NCI-H1930 (cell line): ENCODE measurements around the gene RTN4RL1.
"Not testable (repeated sequence)": the region's sequence is repeated elsewhere in the genome, so short reads cannot be mapped to it uniquely, and the experiment has no call there.

Experiments used
- DNase-seq, 2 experiments: peaks; one replicate each; lab custom pipeline; 2025; lab: John Stamatoyannopoulos, UW

The RTN4RL1 gene

DNA sequence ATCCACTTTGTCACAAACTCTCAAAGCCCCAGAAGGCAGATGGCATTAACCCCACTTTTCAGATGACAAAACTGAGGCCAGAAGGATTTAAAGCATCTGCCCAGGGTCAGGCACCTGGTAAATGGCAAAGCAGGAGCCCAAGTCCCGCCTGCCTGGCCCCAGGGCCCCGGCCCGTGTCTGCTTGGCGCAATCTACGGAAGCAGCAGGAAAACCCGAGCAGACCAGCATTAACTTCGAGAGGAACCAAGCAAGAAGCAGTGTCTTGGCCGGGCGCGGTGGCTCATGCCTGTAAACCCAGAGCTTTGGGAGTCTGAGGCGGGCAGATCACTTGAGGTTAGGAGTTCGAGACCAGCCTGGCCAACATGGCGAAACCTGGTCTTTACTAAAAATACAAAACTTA is 21.6 kb downstream of the RTN4RL1 start:
- no peak for DNase-seq

DNA sequence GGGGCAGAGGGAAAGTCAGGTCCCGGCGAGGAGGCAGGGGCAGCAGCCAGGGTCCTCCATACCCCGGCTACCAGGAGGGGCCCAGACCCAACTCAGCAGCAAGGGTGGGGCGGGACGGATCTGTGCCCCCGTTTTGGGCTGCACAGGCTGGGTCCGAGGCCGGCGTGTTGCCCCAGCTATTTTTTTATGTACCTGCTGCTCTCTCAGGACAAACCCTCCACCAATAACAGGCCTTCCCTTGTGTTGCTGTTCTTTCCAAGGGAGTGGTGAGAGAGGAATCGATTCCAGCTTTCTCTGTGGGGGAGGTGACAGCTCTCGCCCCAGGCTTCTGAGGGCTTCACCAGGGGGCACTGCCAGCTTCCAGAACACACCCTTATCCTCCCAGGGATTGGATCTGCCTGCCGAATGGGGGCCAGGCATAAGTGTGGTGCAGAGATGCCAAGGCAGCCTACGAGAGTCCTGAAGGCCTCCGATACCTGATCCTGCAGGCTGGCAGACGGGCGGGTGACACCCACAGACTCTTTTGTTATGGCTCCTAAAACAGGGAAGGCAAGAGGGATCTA is 22.3 kb downstream of the RTN4RL1 start:
- no peak for DNase-seq

DNA sequence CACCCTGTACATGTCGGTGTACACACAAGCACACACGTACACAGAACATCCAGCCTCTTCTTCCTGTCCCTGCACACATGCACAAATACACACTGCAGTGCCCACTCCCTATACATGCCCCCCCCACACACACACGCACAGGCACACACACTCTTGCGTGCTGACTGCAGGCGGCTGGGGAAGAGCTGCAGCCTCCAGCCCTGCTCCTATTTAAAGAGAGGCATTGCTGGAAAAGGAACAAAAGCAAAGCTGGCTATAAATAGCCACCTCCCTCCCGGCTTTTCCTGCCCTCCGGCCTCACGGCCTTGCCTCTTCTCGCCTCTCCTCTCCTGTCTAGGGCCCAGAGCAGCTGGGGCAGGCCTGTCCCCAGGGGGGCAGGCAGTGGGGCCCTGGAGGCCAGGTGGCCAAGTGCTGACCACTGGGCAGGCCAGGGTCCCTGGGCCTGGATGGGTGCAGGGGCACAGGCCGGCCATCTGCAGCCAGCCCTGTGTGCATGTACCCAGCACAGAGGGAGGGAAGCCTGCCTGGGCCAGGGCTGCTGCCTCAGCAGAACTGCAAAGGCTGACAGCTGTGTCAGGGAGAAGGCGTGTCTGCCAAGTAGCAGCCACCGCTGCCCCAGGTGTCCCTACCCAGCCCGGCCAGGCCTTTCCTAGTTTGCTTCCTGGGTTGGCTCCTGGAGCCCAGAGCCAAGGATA is 25.4 kb downstream of the RTN4RL1 start:
- DNase-seq, result no peak

DNA sequence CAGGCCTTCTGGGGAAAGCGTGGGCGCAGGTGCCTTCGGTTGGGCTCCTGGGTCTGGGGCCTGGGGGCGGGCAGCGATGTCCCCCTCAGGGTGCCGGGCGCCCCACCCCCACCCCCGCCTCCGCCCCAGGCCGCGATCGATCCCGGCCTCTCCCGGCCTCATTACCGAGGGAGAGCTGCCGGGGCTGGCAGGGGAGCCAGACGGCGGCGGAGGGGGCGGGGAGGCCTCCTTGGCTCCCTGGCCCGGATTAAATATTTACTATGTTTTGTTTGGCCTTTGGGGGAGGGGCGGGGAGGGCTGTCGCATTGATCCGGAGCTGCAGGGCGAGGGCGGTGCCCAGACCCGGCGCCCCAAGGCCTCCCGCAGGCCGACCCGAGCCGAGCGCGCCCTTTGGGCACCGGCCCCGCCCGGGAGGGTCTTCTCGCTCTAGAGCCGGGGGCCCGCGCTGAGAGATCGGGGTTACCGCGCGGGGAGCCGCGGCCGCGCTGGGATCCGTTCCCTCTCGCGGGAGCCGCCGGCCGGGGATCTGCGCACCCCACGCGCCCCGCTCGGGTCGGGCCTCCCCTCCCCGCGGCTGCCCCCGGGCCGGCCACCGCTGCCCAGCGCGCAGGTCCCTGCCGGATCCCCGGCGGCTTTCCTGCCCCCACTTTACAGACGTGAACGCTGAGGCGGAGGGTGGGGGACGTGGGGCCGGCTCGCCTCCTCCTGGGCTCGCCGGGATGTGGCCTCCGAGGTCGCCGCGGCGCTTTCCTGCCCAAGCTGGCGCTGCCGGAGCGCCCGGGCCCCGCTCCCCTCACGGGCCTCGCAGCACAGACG is 27.0 kb downstream of the RTN4RL1 start:
- no peak for DNase-seq

DNA sequence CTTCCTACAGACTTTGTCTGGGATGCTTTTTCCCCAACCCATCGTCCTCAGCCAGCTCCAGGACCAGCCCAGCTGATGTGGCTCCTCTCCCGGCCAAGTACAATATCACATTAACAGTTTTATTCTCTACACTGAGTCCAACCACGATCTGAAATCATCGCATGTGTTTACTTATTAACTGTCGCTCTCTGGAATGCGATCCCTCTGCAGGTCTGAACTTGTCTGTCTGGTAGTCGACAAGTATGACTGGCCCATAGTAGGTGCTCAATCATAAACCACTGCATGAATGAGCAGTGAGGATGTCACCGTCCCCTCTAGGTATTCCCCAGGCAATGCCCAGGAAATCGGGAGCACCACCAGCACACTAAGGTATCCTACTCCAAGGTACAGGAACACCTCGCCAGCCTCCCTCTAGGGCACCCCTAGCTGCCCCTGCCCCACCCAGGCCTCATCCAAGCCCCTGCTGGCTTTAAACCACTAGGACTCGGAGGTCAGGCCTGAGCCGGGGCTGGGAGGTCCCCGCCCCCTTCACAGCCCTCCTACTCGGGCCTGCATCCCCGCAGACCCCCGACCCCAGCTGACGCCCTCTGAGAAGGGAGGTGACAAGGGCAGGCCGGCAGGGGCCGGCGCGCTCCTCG is 27.7 kb downstream of the RTN4RL1 start:
- DNase-seq, result no peak

DNA sequence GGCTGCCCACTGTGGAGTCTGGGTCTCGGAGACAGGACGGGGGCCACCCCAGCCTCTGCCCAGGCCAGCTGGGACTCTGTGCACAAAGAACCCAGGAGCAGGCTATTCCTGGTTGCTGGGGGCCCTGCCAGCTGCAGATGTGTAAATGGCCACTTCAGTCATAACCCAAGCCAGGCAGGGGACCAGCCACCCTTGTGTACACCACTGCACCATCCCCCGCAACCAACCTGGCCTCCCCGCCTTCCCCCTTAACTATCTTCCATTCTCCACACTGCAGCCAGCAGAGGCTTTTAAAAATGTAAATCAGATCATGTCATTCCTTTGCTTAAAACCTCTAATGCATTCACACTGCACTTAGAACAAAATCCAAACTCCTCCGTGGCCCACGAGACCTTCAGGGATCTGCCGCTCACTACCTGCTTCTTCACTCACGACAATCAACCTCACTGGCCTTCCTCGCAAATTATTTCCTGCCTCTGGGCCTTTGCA is 28.3 kb downstream of the RTN4RL1 start:
- no peak for DNase-seq

DNA sequence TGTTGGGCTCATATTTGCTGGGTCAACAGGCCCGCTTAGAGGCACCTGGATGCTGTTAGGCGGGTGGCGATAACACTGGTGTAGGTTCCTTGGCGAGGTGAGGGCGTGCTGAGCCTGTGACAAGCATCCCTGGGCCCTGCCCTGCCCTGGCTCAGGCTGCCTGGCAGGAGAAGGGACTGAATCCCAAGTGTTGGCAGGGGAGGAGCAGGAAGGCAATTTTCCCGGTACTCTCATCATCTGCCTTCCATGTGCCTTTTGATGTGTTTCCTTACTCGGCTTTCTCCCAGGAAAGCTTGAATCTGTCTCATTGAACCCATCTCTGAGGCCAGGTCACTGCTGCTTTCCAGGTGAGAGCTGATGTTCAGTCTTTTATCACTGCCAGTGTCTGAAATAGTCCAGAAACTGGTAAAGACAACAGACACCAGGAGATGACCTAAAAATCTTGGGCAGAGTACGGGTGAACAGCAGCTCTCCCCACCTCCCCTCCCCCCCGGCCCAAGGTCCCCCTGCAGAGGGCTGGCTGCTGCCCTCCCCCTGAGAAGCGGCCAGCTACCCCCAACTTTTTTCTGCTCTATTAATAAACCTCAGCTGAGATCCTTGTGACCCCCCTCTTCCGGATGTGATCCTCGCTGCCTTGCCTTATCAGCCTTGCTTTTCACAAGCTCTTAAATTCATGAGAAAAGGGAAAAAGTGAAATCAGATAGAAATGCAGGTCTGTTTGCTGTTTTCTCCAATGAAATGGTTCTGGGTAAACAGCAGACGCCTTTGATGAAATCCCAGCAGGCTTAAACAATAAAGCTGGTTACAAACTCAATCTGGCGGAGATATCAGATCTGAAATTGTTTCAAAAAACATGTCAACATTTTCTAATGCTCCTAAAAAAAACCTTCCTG is 29.0 kb downstream of the RTN4RL1 start:
- DNase-seq, result no peak

DNA sequence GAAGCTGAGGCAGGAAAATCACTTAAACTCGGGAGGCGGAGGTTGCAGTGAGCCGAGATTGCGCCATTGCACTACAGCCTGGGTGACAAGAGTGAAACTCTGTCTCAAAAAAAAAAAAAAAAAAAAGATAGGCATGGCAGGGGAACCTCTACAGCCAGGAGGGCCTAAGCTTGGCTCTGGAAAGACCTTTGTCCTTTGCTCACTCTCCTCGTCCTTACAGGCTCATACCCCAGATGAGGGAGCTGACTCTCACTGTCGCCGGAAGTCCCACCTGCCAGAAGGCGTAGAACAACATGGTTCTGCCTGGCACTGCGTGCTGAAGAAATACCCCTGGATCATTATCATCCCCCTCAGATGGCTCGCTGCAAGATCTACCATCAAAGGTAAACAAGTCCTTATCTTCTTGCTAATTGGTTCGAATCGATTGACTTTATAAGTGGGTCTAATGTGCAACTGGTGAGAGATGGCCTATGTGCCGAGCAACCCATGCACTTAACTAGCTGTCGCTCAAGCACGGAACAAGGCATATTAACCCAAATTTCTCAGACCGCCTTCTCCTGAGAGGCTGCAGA is 29.7 kb downstream of the RTN4RL1 start:
- DNase-seq, result no peak

DNA sequence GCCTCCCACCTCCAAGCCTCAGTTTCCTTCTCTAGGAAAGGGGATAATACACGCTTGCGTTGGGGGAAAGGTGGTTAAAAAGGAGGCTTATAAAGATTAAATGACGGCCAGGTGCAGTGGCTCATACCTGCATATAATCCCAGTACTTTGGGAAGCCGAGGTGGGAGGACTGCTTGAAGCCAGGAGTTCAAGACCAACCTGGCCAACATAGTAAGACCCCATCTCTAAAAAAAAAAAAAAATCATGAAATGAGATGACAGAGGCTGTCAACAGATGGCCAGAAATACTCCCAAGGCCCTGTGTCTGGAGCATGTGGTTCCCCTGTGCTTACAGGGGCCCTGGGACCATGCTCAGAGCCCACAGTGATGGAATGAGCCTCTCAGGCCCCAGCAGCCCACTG is 30.4 kb downstream of the RTN4RL1 start:
- DNase-seq, result no peak

DNA sequence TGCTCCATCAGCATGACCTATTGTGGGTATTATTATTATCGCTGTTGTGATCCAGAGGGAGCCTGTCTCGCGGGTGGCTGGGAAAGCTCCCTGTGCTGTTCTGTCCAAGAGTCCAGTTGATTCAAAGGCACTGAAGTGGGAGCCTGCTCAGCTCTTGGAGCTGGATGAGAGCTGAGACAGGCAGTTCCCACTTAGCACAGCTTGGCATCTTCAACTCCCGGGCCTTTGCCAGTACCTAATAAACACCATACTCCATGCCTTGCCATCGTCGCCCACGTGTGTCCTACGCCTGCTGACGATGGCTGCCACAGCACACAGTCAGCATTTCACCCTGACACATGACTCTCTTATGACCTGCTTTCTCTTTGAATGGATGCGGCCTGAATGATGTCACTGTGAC is 32.6 kb downstream of the RTN4RL1 start:
- no peak for DNase-seq

DNA sequence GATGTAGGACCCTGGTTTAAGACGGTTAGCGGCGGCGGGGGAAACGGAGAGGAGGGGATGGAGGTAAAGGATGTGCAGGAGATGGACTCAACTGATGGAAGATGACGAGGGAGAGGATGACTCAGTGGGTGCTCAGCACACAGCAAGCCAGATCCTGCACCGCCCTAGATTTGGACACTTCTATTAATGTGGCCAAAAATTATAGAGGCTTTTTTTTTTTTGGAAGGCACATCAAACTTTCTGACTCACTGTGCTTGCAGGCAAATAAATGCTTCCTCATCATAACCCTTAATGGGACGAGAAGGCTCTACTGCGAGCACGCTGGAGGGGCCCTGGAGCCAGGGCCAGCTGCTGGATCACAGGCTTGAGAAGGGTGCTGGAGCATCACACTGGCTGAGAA is 36.0 kb downstream of the RTN4RL1 start:
- no peak for DNase-seq

DNA sequence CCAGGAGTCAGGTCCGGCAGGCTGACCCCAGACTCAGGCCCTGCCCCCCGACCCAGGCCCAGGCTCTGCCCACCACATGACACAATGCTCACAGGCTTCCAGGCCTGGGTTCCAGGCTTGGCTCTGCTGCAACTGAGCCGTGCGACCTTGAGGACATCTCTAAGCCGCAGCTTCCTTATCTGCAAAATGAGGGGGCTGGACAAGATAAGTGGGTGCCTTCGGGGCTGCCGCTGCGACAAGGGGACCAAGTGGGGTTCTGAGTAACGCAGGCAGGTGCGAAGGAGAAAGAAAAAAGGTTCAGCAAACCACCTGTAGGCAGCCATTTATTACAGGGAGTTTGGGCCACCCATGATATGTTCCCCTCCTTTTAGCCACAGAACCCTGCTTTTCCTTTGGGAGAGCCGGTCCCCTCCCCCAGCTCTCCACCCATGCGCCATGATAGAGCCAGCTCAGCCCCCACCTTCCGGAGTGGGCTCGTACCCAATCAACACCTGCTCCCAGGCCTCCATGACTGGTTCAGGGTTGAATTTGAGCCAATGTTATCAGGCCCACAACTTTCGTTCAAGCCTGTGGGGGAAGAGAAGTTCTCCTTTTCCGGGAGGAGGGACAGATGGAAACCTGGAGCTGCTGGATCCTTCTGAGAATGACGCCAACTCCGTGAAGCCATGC is 38.2 kb downstream of the RTN4RL1 start:
- DNase-seq, result no peak

DNA sequence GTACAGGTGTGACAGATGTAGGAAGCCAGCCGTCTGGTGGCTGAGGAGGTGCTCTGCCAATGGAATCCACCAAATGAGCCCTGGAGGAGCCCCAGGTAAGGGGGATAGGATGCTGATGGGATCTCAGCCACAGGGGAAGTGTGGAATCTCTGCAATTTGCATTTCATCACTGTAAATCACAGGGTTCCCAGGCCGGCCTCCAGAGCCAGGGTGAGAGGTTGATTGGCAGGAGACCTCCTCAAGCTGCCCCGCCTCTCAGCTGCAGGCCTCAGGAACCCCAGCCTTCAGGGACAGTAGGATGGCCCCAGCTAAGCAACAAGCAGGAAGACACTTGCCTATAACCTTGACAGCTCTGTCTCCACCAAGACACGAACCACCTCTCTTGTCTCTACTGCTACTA is 39.4 kb downstream of the RTN4RL1 start:
- no peak for DNase-seq

DNA sequence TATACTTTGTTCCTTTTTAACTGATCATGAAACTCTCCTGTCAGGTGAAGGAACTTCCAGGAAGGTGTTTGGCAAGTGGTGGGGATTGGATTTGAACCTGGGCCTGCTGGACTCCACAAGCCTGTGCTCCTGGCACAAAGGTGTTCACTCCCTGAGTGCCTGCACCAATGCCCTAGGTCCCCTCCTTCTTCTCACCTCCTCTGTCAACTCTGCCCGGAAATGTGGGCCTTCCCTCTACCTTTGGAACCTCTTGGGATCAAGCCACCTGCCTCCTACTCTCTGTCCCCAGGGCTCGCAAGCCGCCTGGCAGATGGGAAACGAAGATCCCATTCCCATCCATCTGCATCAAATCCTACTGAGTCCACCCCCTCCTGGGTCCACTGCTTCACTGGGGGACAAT is 40.0 kb downstream of the RTN4RL1 start:
- DNase-seq, result no peak

DNA sequence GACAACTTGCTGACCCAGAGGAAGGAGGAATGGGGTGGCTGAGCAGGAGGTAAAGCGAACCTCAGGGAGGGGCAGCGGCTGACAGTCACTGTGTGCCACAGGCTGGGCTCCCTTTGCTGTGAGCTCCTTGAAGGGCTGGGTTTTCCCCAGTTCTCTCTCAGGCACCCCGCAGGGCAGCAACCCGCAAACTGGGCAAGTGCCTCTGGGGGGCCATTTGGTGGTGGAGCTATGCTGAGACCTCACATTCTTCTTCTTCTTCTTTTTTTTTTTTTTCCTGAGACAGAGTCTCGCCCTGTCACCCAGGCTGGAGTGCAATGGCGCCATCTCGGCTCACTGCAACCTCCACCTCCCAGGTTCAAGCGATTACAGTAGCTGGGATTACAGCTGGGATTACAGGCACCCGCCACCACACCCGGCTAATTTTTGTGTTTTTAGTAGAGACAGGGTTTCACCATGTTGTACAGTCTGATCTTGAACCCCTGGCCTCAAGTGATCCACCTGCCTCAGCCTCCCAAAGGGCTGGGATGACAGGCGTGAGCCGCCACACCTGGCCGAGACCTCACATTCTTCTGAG is 42.3 kb downstream of the RTN4RL1 start:
- not testable (repeated sequence) for DNase-seq

DNA sequence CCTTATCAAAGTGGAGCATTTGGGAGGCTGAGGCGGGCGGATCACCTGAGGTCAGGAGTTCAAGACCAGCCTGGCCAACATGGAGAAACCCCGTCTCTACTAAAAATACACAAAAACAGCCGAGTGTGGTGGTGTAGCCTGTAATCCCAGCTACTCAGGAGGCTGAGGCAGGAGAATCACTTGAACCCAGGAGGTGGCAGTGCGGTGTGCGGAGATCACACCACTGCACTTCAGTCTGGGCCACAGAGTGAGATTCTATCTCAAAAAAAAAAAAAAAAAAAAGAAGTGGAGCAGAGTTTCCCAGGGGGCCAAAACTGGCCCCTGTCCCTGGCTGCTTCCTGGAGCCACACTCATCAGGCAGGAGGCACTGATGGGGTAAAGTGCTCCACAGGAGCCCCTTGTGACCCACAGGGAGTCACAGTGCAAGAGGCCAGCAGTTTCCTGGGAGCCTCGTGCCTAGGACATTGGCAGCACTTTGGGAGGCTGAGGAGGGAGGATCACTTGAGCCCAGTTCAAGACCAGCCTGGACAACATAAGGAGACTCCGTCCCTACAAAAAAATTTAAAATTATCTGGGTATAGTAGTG is 44.4 kb downstream of the RTN4RL1 start:
- DNase-seq, result no peak

DNA sequence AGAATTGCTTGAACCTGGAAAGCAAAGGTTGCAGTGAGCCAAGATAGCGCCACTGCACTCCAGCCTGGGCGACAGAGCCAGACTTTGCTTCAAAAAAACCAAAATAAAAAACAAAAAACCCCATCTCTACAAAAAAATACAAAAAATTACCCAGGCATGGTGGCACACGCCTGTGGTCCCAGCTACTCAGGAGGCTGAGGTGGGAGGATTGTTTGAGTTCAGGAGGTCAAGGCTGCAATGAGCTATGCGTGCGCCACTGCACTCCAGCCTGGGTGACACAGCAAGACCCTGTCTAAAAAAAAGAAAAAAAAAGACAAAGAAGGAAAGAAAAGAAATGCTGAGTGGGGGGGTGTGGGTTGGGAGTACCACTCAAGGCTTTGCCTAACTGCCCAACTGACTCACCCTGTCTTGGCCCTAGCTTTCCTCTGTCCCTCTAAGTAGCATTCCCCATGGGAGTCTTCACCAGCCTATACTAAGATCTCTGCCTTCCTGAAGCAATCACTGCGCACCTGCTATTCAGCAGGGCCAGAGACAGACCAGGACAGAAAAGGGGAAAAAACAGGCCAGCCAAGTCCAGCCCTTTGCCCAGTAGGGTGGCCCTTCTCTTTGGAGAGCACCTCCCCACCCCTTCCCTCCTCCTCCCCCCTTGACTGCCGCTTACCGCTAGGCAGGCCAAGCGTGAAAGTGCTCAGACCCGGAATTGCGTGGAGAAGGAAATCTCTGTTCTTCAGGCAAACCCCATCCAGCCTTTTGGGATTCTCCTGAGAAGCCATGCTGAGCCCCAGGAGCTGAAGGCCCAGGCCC is 45.8 kb downstream of the RTN4RL1 start:
- no peak for DNase-seq

DNA sequence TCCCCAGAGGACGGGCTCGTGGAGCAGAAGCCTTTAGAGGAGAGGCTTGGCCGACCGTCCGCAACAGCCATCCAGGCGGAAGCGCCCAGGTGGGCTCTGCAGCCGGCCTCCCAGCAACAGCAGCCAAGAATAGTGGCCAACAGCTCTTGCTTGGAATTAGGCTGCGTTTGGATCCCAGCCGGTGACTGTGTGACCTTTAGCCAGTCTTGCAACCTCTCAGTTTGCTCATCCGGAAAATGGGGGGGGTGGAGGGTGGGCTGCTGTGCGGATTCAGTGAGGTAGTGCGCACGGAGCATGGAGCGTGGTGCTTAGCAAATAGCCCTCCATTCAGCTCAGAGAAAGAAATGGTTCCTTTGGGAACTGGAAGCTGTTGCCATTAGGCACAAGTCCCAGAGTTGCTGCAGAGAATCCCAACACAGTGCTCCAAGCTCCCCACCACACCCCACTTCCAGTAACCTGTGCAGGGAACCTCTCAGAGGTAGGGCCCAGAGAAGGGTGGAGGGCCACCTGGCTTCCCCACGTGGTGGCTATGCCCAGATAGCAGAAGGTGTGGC is 46.7 kb downstream of the RTN4RL1 start:
- no peak for DNase-seq
